GM18858 (cell line): ENCODE data around the gene PDCD2L.
"Not testable (repeated sequence)": the region's sequence is repeated elsewhere in the genome, so short reads cannot be mapped to it uniquely, and the experiment has no call there.

ENCODE experiments used
- ATAC-seq: cut with Tn5 transposase; IDR thresholded peaks from one replicate; pipeline ENCODE4 v1.9.1; 2021; ENCODE audit not compliant: unreplicated experiment

PDCD2L gene

GRCh38 chr19:34409189-34410164, 5.3 kb downstream of the PDCD2L start:
- no peak for ATAC-seq

- no peak for ATAC-seq
Measured at GRCh38 chr19:34411216-34411615, 7.0 kb downstream of the PDCD2L start.

GRCh38 chr19:34416021-34416545, 11.9 kb downstream of the PDCD2L start:
- no peak for ATAC-seq

- no peak for ATAC-seq
Measured at GRCh38 chr19:34418300-34418699, 14.1 kb downstream of the PDCD2L start.

GRCh38 chr19:34426096-34426661, 22.0 kb downstream of the PDCD2L start:
- ATAC-seq, result no peak

GRCh38 chr19:34428549-34429285, 24.5 kb downstream of the PDCD2L start:
- peak; percentile 12 for ATAC-seq

GRCh38 chr19:34429553-34429952, 25.4 kb downstream of the PDCD2L start:
- no peak for ATAC-seq

GRCh38 chr19:34430738-34431625, 26.8 kb downstream of the PDCD2L start:
- ATAC-seq, result peak; percentile 61

- ATAC-seq, result no peak
Measured at GRCh38 chr19:34431681-34432402, 27.6 kb downstream of the PDCD2L start.

- ATAC-seq, result no peak
Measured at GRCh38 chr19:34432797-34433196, 28.6 kb downstream of the PDCD2L start.

GRCh38 chr19:34436716-34437115, 32.5 kb downstream of the PDCD2L start:
- no peak for ATAC-seq

GRCh38 chr19:34448191-34448590, 44.0 kb downstream of the PDCD2L start:
- ATAC-seq, result no peak

GRCh38 chr19:34452723-34453122, 48.5 kb downstream of the PDCD2L start:
- ATAC-seq, result no peak

- ATAC-seq, result no peak
Measured at GRCh38 chr19:34454091-34454490, 49.9 kb downstream of the PDCD2L start.

GRCh38 chr19:34454685-34455084, 50.5 kb downstream of the PDCD2L start:
- no peak for ATAC-seq

- not testable (repeated sequence) for ATAC-seq
Measured at GRCh38 chr19:34455783-34456480, 51.7 kb downstream of the PDCD2L start.

- ATAC-seq, result no peak
Measured at GRCh38 chr19:34457446-34457845, 53.2 kb downstream of the PDCD2L start.

GRCh38 chr19:34458677-34459076, 54.5 kb downstream of the PDCD2L start:
- no peak for ATAC-seq

GRCh38 chr19:34459614-34460013, 55.4 kb downstream of the PDCD2L start:
- ATAC-seq, result no peak
